Erythroblast (primary cell): ENCODE results near the gene CFAP251.

ENCODE experiments used
- DNase-seq, 2 experiments: peaks; one replicate each; lab custom pipeline; 2025; lab: John Stamatoyannopoulos, UW
- GATA1 ChIP-seq: IDR thresholded peaks from 2 replicates; pipeline ENCODE4 v1.6.1; 2011; ENCODE audit warnings: low read depth, mild to moderate bottlenecking, control low read depth, low read length, moderate library complexity
- POLR2A ChIP-seq: IDR thresholded peaks from 2 replicates; pipeline ENCODE4 v1.6.1; 2011; ENCODE audit warnings: mild to moderate bottlenecking, low read length

The CFAP251 gene

GRCh38 chr12:122021822-122022392 is 103.5 kb downstream of the CFAP251 start, which contains the start of gene BCL7A:
TSS of gene BCL7A (plus strand) at chr12:122021884. CDS start at chr12:122022092, 208 bp downstream.
- TF ChIP-seq GATA1 (no peak), POLR2A (peak; percentile 47)
- DNase-seq, result peak; percentile 86

- peak; percentile 67 to 79 for DNase-seq
- no peak for TF ChIP-seq GATA1
- TF ChIP-seq POLR2A, result no peak
Observed at GRCh38 chr12:122022393-122023338, 104.3 kb downstream of the CFAP251 start.

- peak; percentile 56 to 63 for DNase-seq
Observed at GRCh38 chr12:122023339-122024131, 105.1 kb downstream of the CFAP251 start.

GRCh38 chr12:122024132-122024785 is 105.9 kb downstream of the CFAP251 start:
- peak; percentile 44 to 53 for DNase-seq
- TF ChIP-seq GATA1, result no peak
- TF ChIP-seq POLR2A, result no peak

More at GRCh38 chr12:122023339-122024131, 105.1 kb downstream of the CFAP251 start:
- TF ChIP-seq POLR2A (no peak), GATA1 (no peak)

GRCh38 chr12:122026706-122027333 is 108.4 kb downstream of the CFAP251 start:
- TF ChIP-seq GATA1 (no peak), POLR2A (no peak)

GRCh38 chr12:122028165-122028904 is 109.9 kb downstream of the CFAP251 start:
- DNase-seq, result no peak
- TF ChIP-seq POLR2A (no peak), GATA1 (no peak)

More at GRCh38 chr12:122026706-122027333, 108.4 kb downstream of the CFAP251 start:
- no peak for DNase-seq

GRCh38 chr12:122028905-122029560 is 110.6 kb downstream of the CFAP251 start:
- TF ChIP-seq GATA1 (no peak), POLR2A (no peak)
- DNase-seq, result no peak

GRCh38 chr12:122029620-122030423 is 111.4 kb downstream of the CFAP251 start:
- DNase-seq, result no peak
- TF ChIP-seq GATA1, result no peak
- no peak for TF ChIP-seq POLR2A

GRCh38 chr12:122030424-122031035 is 112.1 kb downstream of the CFAP251 start:
- DNase-seq, result no peak
- TF ChIP-seq GATA1, result no peak
- no peak for TF ChIP-seq POLR2A
